ENCODE data around the gene DGKB. TPM values are rescaled to one million over a fixed set of nuclear protein-coding genes. Genes with fewer than 3 reads are reported as not detected.

Gene DGKB
- total RNA-seq, 6 experiments from 2014 or later = 0.23 to 0.76 (median 0.61) TPM

- Mint-ChIP-seq H3K36me3 (ENCODE audit: low read depth) (peaks cover 4% of the 10 kb centered on the region; the same call in 1 of the 2 replicates), H3K27me3 (ENCODE audit: insufficient read depth) (no peaks in the 10 kb centered on the region), H3K9me3 (peaks cover 9% of the 10 kb centered on the region), H3K4me1 (ENCODE audit: low read depth) (peaks cover 44% of the 10 kb centered on the region), H3K4me3 (peak overlapping the region; percentile 16; the same call in 1 of the 2 replicates), H3K27ac (peak overlapping the region; percentile 84)
- TF ChIP-seq, protein P1, sequence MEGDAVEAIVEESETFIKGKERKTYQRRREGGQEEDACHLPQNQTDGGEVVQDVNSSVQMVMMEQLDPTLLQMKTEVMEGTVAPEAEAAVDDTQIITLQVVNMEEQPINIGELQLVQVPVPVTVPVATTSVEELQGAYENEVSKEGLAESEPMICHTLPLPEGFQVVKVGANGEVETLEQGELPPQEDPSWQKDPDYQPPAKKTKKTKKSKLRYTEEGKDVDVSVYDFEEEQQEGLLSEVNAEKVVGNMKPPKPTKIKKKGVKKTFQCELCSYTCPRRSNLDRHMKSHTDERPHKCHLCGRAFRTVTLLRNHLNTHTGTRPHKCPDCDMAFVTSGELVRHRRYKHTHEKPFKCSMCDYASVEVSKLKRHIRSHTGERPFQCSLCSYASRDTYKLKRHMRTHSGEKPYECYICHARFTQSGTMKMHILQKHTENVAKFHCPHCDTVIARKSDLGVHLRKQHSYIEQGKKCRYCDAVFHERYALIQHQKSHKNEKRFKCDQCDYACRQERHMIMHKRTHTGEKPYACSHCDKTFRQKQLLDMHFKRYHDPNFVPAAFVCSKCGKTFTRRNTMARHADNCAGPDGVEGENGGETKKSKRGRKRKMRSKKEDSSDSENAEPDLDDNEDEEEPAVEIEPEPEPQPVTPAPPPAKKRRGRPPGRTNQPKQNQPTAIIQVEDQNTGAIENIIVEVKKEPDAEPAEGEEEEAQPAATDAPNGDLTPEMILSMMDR (IDR thresholded peaks at IDR 0.05) = no peak
- DNase-seq = no peak
Observed at GRCh38 chr7:14760730-14761478, 141.6 kb downstream of the DGKB start.

DNA sequence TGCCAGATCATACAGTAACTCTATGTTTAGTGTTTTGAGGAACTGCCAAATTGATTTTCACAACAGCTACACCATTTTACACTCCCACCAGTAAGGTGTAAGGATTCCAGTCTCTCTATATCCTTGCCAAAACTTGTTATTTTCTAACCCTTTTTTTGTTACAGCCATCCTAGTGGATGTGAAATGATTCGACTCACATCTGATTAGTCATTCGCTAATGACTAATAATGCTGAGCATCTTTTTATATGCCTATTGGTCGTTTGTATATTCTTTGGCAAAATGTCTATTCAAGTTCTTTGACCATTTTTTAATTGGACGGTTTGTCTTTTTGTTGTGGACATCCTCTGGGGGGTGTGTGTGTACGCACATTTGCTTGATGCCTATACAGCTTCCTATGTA is 142.8 kb downstream of the DGKB start:
- DNase-seq = no peak
- Mint-ChIP-seq H3K4me1 (ENCODE audit: low read depth) (peaks cover 40% of the 10 kb centered on the region), H3K4me3 (no peak overlapping the region), H3K36me3 (ENCODE audit: low read depth) (peaks cover 4% of the 10 kb centered on the region; the same call in 1 of the 2 replicates), H3K9me3 (peaks cover 9% of the 10 kb centered on the region), H3K27me3 (ENCODE audit: insufficient read depth) (no peaks in the 10 kb centered on the region), H3K27ac (no peak overlapping the region)
- TF ChIP-seq, protein P1 (IDR thresholded peaks at IDR 0.05) = no peak

DNA sequence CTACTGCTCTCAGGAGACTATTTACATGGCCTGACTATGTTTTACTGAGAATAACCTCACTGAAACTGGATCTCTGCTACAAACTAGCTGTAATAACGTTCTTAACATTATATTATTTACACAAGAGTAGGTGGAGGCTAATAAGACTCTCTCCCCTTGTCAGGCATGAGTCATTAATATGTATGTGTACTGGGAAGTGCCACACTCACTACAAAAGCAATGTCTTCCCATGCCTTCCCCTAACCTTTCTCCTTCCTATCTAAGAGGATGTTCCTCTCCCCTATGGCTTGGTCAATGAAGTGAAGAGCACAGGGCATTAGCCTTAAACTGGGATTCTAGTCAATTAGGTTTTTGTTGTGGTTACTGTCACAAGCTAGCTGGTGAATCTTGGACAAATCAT is 147.9 kb downstream of the DGKB start:
- Mint-ChIP-seq H3K27ac (peak overlapping the region; percentile 47), H3K27me3 (ENCODE audit: insufficient read depth) (no peaks in the 10 kb centered on the region), H3K9me3 (peaks cover 5% of the 10 kb centered on the region), H3K4me1 (ENCODE audit: low read depth) (peaks cover 14% of the 10 kb centered on the region), H3K36me3 (ENCODE audit: low read depth) (no peaks in the 10 kb centered on the region; the same call in 1 of the 2 replicates), H3K4me3 (no peak overlapping the region)
- DNase-seq = peak; percentile 23
- TF ChIP-seq, protein P1 (IDR thresholded peaks at IDR 0.05) = no peak

DNA sequence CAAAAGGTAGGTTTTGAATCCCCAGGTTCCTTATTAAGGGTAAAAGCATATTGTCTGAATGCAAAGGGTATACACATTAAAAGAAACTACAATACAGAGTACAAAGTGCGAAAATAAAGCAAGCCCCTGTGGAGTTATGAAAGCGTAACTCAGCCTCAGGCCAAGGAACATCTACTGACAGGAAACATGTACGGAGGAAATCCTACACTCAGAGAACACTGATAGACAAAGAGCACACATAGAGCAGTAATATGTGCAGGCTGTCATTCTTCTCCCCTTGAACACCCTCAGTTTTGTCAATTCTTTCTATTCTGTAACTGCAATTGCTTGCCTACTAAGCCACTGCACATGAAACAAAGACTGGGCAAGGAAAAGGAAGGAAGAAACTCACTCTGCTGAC is 150.2 kb downstream of the DGKB start:
- H3K27ac Mint-ChIP-seq = no peak overlapping the region
- TF ChIP-seq, protein P1 (IDR thresholded peaks at IDR 0.05) = no peak
- H3K27me3 Mint-ChIP-seq (ENCODE audit: insufficient read depth) = peaks cover 2% of the 10 kb centered on the region; the same call in 1 of the 2 replicates
- no peaks in the 10 kb centered on the region for H3K36me3 Mint-ChIP-seq (ENCODE audit: low read depth)
- H3K4me3 Mint-ChIP-seq = no peak overlapping the region
- no peak for DNase-seq
- peaks cover 29% of the 10 kb centered on the region for H3K4me1 Mint-ChIP-seq (ENCODE audit: low read depth)
- no peaks in the 10 kb centered on the region for H3K9me3 Mint-ChIP-seq

GRCh38 chr7:14751461-14751860 is 151.1 kb downstream of the DGKB start:
- peaks cover 2% of the 10 kb centered on the region; the same call in 1 of the 2 replicates for H3K27me3 Mint-ChIP-seq (ENCODE audit: insufficient read depth)
- no peaks in the 10 kb centered on the region for H3K36me3 Mint-ChIP-seq (ENCODE audit: low read depth)
- DNase-seq = no peak
- H3K4me1 Mint-ChIP-seq (ENCODE audit: low read depth) = peaks cover 32% of the 10 kb centered on the region
- H3K27ac Mint-ChIP-seq = no peak overlapping the region
- TF ChIP-seq, protein P1 (IDR thresholded peaks at IDR 0.05) = no peak
- no peaks in the 10 kb centered on the region for H3K9me3 Mint-ChIP-seq
- H3K4me3 Mint-ChIP-seq = no peak overlapping the region
